GM21723 (cell line): Measurements from ENCODE around the gene AQP1.

Experiments used
- ATAC-seq: cut with Tn5 transposase; IDR thresholded peaks from one replicate; pipeline ENCODE4 v1.9.1; 2021; ENCODE audit warnings: mild to moderate bottlenecking, moderate library complexity; ENCODE audit not compliant: unreplicated experiment

Gene AQP1

DNA sequence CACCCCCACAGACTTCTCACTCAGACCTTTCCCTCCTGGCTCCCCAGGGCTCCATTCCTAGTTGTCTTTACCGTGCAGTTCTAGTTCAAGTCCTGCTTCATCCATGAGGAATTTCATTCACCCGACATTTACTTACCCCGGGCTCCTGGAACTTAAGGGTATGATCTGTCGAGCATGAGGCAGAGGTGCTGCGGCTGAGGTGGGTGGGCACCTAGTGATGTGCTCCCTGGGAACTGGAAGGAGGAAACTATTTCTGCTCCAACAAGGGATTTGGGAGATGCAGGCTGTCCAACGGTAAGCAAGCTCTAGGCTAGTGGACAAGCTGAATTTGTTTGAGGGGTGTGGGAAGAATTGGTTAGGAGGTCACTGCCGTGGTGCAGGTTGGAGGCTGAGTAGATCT, 30.2 kb upstream of the AQP1 start:
- ATAC-seq = no peak

DNA sequence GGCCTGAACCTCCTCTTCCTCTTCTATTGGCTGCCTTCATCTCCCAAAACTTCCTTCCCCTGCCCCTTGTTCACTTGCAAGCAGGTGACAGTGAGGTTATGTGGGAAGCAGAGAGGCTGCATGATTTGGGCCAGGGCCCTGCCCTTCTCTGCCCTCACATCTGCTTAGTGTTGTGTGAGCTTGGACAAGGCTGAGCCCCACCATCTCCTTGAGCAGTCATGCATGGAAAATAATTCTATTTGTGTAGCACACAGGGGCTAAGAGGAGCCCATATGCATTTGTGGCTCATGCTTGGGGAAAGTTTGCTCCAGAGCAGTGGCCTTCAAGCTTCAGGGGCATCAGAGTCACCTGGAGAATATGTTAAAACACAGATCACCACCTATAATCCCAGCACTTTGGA, 26.8 kb upstream of the AQP1 start:
- ATAC-seq = no peak

DNA sequence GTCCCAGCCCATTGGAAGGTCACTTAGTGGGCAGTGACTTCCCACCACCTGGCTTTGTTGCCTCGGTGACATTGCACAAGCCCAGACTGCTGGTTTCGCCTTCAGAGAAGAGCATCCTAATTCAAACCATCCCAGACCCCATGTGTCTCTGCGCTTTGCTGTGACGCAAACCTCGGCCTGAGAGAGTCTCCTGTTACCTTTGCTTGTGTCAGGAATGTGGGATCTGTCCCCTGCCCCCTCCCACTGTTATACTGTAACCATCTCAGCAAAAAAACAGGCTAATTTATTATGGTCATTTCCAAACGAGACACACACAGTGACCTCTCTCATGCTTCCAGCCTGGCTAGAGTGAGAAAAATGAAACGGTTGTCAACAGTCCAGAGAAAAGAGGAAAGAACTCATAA, 25.0 kb upstream of the AQP1 start:
- ATAC-seq = no peak

DNA sequence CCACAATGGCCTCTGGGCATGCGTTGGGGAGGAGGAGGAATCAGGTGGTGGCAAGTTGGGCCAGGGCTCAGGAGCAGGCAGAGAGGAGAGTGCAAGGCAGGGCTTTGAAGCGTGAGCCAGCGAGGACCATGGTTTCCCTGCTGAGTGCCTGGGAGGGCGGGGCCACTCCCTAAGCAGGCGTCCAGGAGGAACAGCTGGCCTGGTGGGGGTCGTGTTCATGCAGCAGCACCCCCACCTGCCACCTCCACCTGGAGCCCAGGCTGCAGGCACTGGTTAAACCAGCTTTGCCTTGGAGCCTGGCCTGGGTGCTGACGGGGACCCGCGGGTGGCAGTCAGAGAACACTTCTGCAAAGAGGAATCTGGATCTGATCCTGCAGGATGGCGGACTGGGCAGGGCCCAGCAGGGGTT, 24.2 kb upstream of the AQP1 start:
- no peak for ATAC-seq

GRCh38 chr7:30888747-30889146, 22.9 kb upstream of the AQP1 start:
- ATAC-seq = no peak

- no peak for ATAC-seq
Measured at GRCh38 chr7:30890226-30890625, 21.4 kb upstream of the AQP1 start.

- ATAC-seq = no peak
Measured at GRCh38 chr7:30893357-30893756, 18.3 kb upstream of the AQP1 start.

- ATAC-seq = no peak
Measured at GRCh38 chr7:30894009-30894408, 17.6 kb upstream of the AQP1 start.

GRCh38 chr7:30894866-30895605, 16.6 kb upstream of the AQP1 start:
- no peak for ATAC-seq

- no peak for ATAC-seq
Measured at GRCh38 chr7:30896036-30896435, 15.6 kb upstream of the AQP1 start.

GRCh38 chr7:30896783-30897637, 14.6 kb upstream of the AQP1 start:
- no peak for ATAC-seq

DNA sequence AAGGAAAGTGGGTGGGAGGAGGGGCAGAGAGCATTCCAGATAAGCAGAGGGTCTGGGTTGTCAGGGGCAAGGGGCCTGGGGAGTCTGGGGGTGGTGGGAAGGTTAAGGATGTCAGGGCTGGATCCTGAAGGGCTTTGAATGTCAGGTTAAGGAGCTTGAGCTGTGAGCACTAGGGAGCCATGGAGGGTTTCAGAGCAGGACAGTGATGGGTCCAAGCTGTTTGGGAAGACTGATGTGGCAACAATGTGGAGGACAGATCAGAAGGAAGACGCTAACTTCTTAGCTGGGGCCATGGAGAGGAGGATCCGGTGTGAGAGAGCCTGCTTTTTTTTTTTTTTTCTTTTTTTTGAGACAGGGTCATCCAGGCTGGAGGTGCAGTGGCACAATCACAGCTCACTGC, 13.9 kb upstream of the AQP1 start:
- ATAC-seq = no peak

GRCh38 chr7:30898411-30898810, 13.2 kb upstream of the AQP1 start:
- ATAC-seq = no peak

- ATAC-seq = no peak
Measured at GRCh38 chr7:30899066-30899465, 12.6 kb upstream of the AQP1 start.

DNA sequence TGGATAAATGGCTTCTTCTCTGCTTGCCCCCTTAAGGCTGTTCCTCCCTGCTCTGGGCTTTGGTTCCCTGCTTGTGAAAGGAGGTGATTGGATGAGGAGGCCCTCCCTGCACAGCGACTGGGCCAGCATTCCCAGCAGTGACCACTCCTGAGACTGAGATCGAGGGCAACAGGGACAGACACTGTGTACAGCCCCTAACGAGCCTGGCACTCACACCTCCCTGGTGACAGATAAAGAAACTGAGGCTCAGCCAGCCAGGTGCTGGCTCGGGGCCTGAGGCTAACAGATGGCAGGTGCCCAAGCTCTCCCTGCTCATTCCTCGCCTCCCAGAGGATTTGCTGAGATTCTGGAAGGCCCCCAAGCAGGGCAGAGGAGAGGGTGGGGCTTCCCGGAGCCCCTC, 12.0 kb upstream of the AQP1 start:
- no peak for ATAC-seq

DNA sequence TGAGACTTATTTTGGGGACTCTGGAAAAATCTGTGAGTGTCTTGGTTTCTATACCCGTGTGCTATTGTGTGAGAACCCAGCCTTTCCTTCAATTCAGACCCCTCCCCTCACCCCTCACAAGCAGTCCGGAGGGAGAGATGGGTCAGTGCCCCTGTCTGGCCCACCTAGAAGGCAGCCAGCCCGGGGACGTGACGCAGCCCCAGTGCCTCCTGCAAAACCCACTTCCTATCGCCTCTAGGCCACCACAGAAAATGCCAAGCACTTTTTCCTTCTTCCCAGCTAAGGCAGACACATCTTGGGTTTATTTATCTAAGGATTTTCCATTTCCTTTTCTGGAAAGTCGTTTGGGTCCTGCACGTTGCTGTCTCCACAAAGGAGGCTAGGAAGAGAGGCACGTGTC, 11.6 kb upstream of the AQP1 start:
- ATAC-seq = no peak

- ATAC-seq = no peak
Measured at GRCh38 chr7:30900803-30901362, 10.8 kb upstream of the AQP1 start.

DNA sequence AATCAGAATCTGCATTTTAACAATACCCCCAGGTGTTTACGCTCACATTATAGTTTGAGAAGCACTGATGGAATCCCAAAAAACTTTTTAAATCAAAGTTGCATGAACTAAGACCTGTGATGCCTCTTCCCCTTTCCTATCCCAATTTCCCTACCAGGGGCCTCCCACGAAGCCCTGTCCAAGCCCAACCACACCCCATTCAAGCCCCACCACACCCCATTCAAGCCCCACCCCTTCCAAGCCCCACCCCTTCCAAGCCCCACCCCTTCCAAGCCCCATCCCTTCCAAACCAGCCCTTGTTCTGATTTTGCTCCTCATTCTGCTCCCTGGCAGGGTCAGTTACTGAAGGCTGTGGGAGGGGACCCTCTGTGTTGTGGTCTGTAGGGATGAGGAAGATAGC, 9.8 kb upstream of the AQP1 start:
- ATAC-seq = no peak

DNA sequence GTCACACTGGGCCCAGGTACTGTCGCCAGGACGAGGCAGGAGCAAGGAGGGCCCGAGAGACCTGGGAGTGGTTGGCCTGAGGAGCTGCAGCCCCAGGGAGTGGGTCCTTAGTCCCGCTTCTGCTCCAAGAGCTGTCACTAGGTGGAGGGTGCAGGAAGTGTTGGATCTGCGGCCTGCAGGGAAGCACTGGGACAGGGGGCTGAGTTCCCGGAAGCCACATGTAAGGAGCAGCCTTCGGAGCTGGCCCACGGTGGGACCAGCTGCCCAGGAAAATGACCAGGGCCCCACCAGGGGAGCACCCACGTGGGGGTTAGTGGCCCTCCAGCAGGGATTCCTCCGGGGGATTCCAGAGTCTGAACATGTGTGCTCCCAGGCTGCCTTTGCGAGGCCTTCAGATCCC, 9.2 kb upstream of the AQP1 start:
- ATAC-seq = no peak

DNA sequence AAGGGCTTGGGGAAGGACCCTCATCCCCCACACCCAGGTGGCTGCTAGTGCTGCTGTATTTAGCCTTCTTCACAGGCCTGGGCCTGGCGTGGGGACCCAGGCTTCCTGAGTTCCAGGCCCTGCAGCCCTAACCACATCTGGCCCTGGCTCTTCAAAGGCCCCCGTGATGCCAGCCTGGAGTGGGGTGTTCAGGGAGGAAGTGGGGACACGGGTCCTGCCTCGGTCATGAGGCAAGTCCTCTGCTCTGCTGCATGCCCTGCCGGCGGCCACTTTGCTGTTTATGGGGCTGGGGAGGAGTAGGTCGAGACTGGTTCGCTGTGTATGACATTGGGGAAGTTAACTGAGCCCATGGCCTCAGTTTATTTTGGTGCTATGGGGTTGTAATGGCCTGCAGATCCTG, 8.5 kb upstream of the AQP1 start:
- ATAC-seq = no peak

DNA sequence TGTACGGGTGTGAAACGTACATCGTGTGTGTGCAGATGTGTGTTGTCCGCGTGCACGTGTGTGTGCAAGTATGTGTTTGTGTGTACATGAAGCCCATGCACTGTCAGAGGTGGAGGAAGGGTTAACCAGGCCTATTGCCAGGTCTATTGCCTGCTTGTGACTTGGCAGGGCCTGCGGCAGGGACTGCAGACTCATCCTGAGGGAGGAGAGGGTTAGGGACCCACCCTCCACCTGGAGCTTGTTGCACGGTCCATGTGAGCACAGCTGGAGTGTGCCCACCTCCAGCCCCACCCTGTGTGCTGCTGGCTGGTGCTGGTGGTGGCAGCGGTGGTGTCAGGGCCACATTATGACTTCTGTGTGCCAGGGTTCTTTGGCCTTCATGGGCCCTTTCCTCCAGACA, 7.1 kb upstream of the AQP1 start:
- ATAC-seq = no peak
